Naive thymus-derived CD4-positive, alpha-beta T cell (primary cell): ENCODE measurements around the gene WWOX. TPM values are rescaled to one million over a fixed set of nuclear protein-coding genes. Genes with fewer than 3 reads are reported as not detected.

Experiments used
- ATAC-seq: fragments of 150-1000 bp; cut with Tn5 transposase; 2 replicates; pipeline ENCODE4 v1.10.0; 2021; ENCODE audit warnings: mild to moderate bottlenecking, moderate library complexity
- CTCF ChIA-PET: fragments of 350-600 bp; sonication (Branson Sonifier 250); formaldehyde crosslinking; loops from one replicate; lab custom pipeline; 2021; ENCODE audit warnings: antibody characterized with exemption; lab: Charles Lee
- POLR2A ChIA-PET: fragments of 350-600 bp; sonication (Branson Sonifier 250); formaldehyde crosslinking; loops from one replicate; lab custom pipeline; 2021; ENCODE audit warnings: antibody characterized with exemption, inconsistent platforms; lab: Charles Lee
- DNase-seq, 9 donors: peaks; one replicate each; pipeline versions ENCODE4 v3.0.0 to v3.0.0-alpha.2; 2020 to 2022; ENCODE audit warnings: mixed read lengths in 1 of 9
- H3K27ac ChIP-seq: one replicate; pipeline ENCODE4 v1.7.0; 2013; ENCODE audit warnings: mild to moderate bottlenecking, low read depth, low read length, moderate library complexity
- H3K27me3 ChIP-seq, 2 donors: one replicate each; pipeline ENCODE4 v1.7.0; 2013; ENCODE audit warnings: low read length in 2 of 2, mild to moderate bottlenecking in 2 of 2, moderate library complexity in 2 of 2; ENCODE audit not compliant: control insufficient read depth in 2 of 2, insufficient read depth in 2 of 2
- H3K36me3 ChIP-seq, 3 experiments: 1 replicate in 2 of 3; 2 replicates in 1 of 3; pipeline ENCODE4 v1.7.0; 2013; ENCODE audit warnings: low read length in 3 of 3, mild to moderate bottlenecking in 3 of 3, moderate library complexity in 1 of 3; ENCODE audit not compliant: insufficient read depth in 3 of 3, control insufficient read depth in 2 of 3
- H3K4me1 ChIP-seq, 2 donors: one replicate each; pipeline ENCODE4 v1.7.0; 2013; ENCODE audit warnings: low read length in 2 of 2, mild to moderate bottlenecking in 2 of 2, moderate library complexity in 1 of 2; ENCODE audit not compliant: control insufficient read depth in 2 of 2, insufficient read depth in 2 of 2
- H3K4me3 ChIP-seq: 2 replicates; pipeline ENCODE4 v1.7.0; 2013; ENCODE audit warnings: mild to moderate bottlenecking, low read length
- H3K9me3 ChIP-seq, 3 experiments: 1 replicate in 2 of 3; 2 replicates in 1 of 3; pipeline ENCODE4 v1.7.0; 2013; ENCODE audit warnings: low read length in 3 of 3; ENCODE audit not compliant: control insufficient read depth in 2 of 3
- H3K27ac Mint-ChIP-seq, 9 donors: one replicate each; pipeline ENCODE4 v1.8.0; 2020 to 2022; ENCODE audit warnings: mixed read lengths in 9 of 9, mild to moderate bottlenecking in 8 of 9, moderate library complexity in 5 of 9, inconsistent platforms in 2 of 9
- H3K27me3 Mint-ChIP-seq, 5 donors: one replicate each; pipeline ENCODE4 v1.8.0; 2021 to 2022; ENCODE audit warnings: mixed read lengths in 5 of 5, mild to moderate bottlenecking in 1 of 5
- H3K36me3 Mint-ChIP-seq, 5 donors: one replicate each; pipeline ENCODE4 v1.8.0; 2020 to 2022; ENCODE audit warnings: mixed read lengths in 5 of 5, mild to moderate bottlenecking in 3 of 5, inconsistent platforms in 1 of 5
- H3K4me1 Mint-ChIP-seq, 7 donors: one replicate each; pipeline ENCODE4 v1.8.0; 2020 to 2022; ENCODE audit warnings: mixed read lengths in 7 of 7, mild to moderate bottlenecking in 3 of 7, inconsistent platforms in 1 of 7
- H3K4me3 Mint-ChIP-seq, 10 donors: one replicate each; pipeline ENCODE4 v1.8.0; 2020 to 2022; ENCODE audit warnings: mild to moderate bottlenecking in 10 of 10, mixed read lengths in 10 of 10, moderate library complexity in 6 of 10, inconsistent platforms in 2 of 10
- H3K9me3 Mint-ChIP-seq, 11 donors: one replicate each; pipeline ENCODE4 v1.8.0; 2020 to 2022; ENCODE audit warnings: mixed read lengths in 11 of 11, mild to moderate bottlenecking in 4 of 11, inconsistent platforms in 1 of 11, moderate library complexity in 1 of 11
- intact Hi-C, 2 donors: fragments of 100-400 bp; cut with micrococcal nuclease; formaldehyde crosslinking; loops; one replicate each; pipeline ENCODE4 v1.15.1; 2023
- polyA plus RNA-seq, 2 donors: library from polyadenylated mRNA; unstranded; fragments of 300-500 nt; fragmentation: Illumina TruSeq; gene quantifications; one replicate each; pipeline ENCODE4 v1.2.3, GENCODE V29; 2021
- total RNA-seq, 6 experiments: library from RNA in 5 of 6; stranded (reverse) in 5 of 6; gene quantifications; 1 replicate in 5 of 6; 2 replicates in 1 of 6; pipeline ENCODE4 v1.2.3 and lab custom pipeline; 2021 to 2026

The WWOX gene
- total and polyA plus RNA-seq, 7 experiments from 2014 or later, result 13.8 to 31.1 (median 20.8) TPM

- Histone ChIP-seq H3K9me3 (no peaks in the 10 kb centered on the region), H3K4me1 (no peaks in the 10 kb centered on the region), H3K4me3 (no peak overlapping the region), H3K36me3 (no peaks in the 10 kb centered on the region), H3K27me3 (no peaks in the 10 kb centered on the region), H3K27ac (no peak overlapping the region)
- peaks cover 0 to 16% (median 6%) of the 10 kb centered on the region in 5 donors for H3K36me3 Mint-ChIP-seq
- ATAC-seq (no peak), DNase-seq (peak in 1 of 9 donors; percentile 55)
- POLR2A ChIA-PET, result no interaction called here
- peak overlapping the region in 1 of 10 donors; percentile 76 for H3K4me3 Mint-ChIP-seq
- intact Hi-C loops, result loop anchor here in 1 of 2 donors (1.0 to 10.0 kb wide), 7 partner anchors 36 to 824 kb away; partner anchors contain the start of gene MAF
- peak overlapping the region in 1 of 9 donors; percentile 94 for H3K27ac Mint-ChIP-seq
- peaks cover 0 to 9% (median 0%) of the 10 kb centered on the region in 11 donors for H3K9me3 Mint-ChIP-seq
- CTCF ChIA-PET, result no interaction called here
- no peaks in the 10 kb centered on the region for H3K27me3 Mint-ChIP-seq
- H3K4me1 Mint-ChIP-seq, result peaks cover 0 to 52% (median 0%) of the 10 kb centered on the region in 7 donors
These were observed 678.9 kb downstream of the WWOX start for GRCh38 chr16:78778101-78779004.

GRCh38 chr16:78780808-78781207, 681.4 kb downstream of the WWOX start:
- H3K27me3 ChIP-seq, result no peaks in the 10 kb centered on the region
- peaks cover 0 to 6% (median 0%) of the 10 kb centered on the region in 11 donors for H3K9me3 Mint-ChIP-seq
- H3K4me1 ChIP-seq, result no peaks in the 10 kb centered on the region
- H3K4me3 Mint-ChIP-seq, result no peak overlapping the region
- no peak overlapping the region for H3K27ac ChIP-seq
- no peaks in the 10 kb centered on the region for H3K9me3 ChIP-seq
- intact Hi-C loops, result no loop called here
- no peaks in the 10 kb centered on the region for H3K27me3 Mint-ChIP-seq
- no peak overlapping the region for H3K4me3 ChIP-seq
- DNase-seq (no peak), ATAC-seq (no peak)
- peak overlapping the region in 2 of 9 donors; percentile 11 to 62 for H3K27ac Mint-ChIP-seq
- H3K4me1 Mint-ChIP-seq, result peaks cover 0 to 41% (median 0%) of the 10 kb centered on the region in 7 donors
- H3K36me3 ChIP-seq, result no peaks in the 10 kb centered on the region
- ChIA-PET CTCF (no interaction called here), POLR2A (no interaction called here)
- peaks cover 0 to 8% (median 6%) of the 10 kb centered on the region in 5 donors for H3K36me3 Mint-ChIP-seq

GRCh38 chr16:78782572-78782971, 683.1 kb downstream of the WWOX start:
- Histone ChIP-seq H3K27me3 (no peaks in the 10 kb centered on the region), H3K9me3 (no peaks in the 10 kb centered on the region), H3K36me3 (no peaks in the 10 kb centered on the region), H3K4me3 (no peak overlapping the region), H3K27ac (no peak overlapping the region), H3K4me1 (no peaks in the 10 kb centered on the region)
- DNase-seq (no peak), ATAC-seq (no peak)
- POLR2A ChIA-PET, result no interaction called here
- H3K36me3 Mint-ChIP-seq, result peaks cover 0 to 9% (median 6%) of the 10 kb centered on the region in 5 donors
- no peak overlapping the region for H3K4me3 Mint-ChIP-seq
- CTCF ChIA-PET, result no interaction called here
- H3K27me3 Mint-ChIP-seq, result no peaks in the 10 kb centered on the region
- H3K4me1 Mint-ChIP-seq, result peaks cover 0 to 35% (median 0%) of the 10 kb centered on the region in 7 donors
- peaks cover 0 to 2% (median 0%) of the 10 kb centered on the region in 11 donors for H3K9me3 Mint-ChIP-seq
- intact Hi-C loops, result no loop called here
- no peak overlapping the region for H3K27ac Mint-ChIP-seq

GRCh38 chr16:78783570-78784079, 684.2 kb downstream of the WWOX start:
- H3K9me3 Mint-ChIP-seq, result peaks cover 0 to 2% (median 0%) of the 10 kb centered on the region in 11 donors
- no peaks in the 10 kb centered on the region for H3K27me3 ChIP-seq
- DNase-seq, result no peak
- no peak overlapping the region for H3K4me3 ChIP-seq
- ATAC-seq, result no peak
- CTCF ChIA-PET, result no interaction called here
- peaks cover 0 to 9% (median 6%) of the 10 kb centered on the region in 5 donors for H3K36me3 Mint-ChIP-seq
- H3K27ac Mint-ChIP-seq, result no peak overlapping the region
- no peaks in the 10 kb centered on the region for H3K36me3 ChIP-seq
- H3K4me1 Mint-ChIP-seq, result peaks cover 0 to 29% (median 0%) of the 10 kb centered on the region in 7 donors
- no peak overlapping the region for H3K4me3 Mint-ChIP-seq
- no peaks in the 10 kb centered on the region for H3K9me3 ChIP-seq
- POLR2A ChIA-PET, result no interaction called here
- intact Hi-C loops, result no loop called here
- no peaks in the 10 kb centered on the region for H3K27me3 Mint-ChIP-seq
- no peak overlapping the region for H3K27ac ChIP-seq
- no peaks in the 10 kb centered on the region for H3K4me1 ChIP-seq

GRCh38 chr16:78784771-78785170, 685.3 kb downstream of the WWOX start:
- H3K9me3 ChIP-seq, result no peaks in the 10 kb centered on the region
- Mint-ChIP-seq H3K4me3 (no peak overlapping the region), H3K4me1 (peaks cover 0 to 20% (median 0%) of the 10 kb centered on the region in 7 donors), H3K27me3 (no peaks in the 10 kb centered on the region), H3K27ac (no peak overlapping the region), H3K36me3 (peaks cover 0 to 9% (median 6%) of the 10 kb centered on the region in 5 donors), H3K9me3 (peaks cover 0 to 2% (median 0%) of the 10 kb centered on the region in 11 donors)
- H3K27me3 ChIP-seq, result no peaks in the 10 kb centered on the region
- no peak overlapping the region for H3K4me3 ChIP-seq
- ATAC-seq (no peak), DNase-seq (no peak)
- ChIA-PET CTCF (no interaction called here), POLR2A (no interaction called here)
- intact Hi-C loops, result no loop called here
- H3K36me3 ChIP-seq, result no peaks in the 10 kb centered on the region
- H3K4me1 ChIP-seq, result no peaks in the 10 kb centered on the region
- H3K27ac ChIP-seq, result no peak overlapping the region

- no peaks in the 10 kb centered on the region for H3K27me3 Mint-ChIP-seq
- ChIA-PET CTCF (no interaction called here), POLR2A (no interaction called here)
- Histone ChIP-seq H3K36me3 (no peaks in the 10 kb centered on the region), H3K27ac (no peak overlapping the region), H3K9me3 (no peaks in the 10 kb centered on the region), H3K4me3 (no peak overlapping the region), H3K4me1 (no peaks in the 10 kb centered on the region), H3K27me3 (no peaks in the 10 kb centered on the region)
- peaks cover 0 to 2% (median 0%) of the 10 kb centered on the region in 11 donors for H3K9me3 Mint-ChIP-seq
- H3K27ac Mint-ChIP-seq, result no peak overlapping the region
- H3K4me3 Mint-ChIP-seq, result no peak overlapping the region
- peaks cover 0 to 17% (median 0%) of the 10 kb centered on the region in 7 donors for H3K4me1 Mint-ChIP-seq
- DNase-seq, result no peak
- H3K36me3 Mint-ChIP-seq, result peaks cover 0 to 10% (median 6%) of the 10 kb centered on the region in 5 donors
- ATAC-seq, result no peak
- intact Hi-C loops, result no loop called here
These were observed 685.8 kb downstream of the WWOX start for GRCh38 chr16:78785218-78785617.
